Fibroblast of the aortic adventitia (primary cell): Measurements from ENCODE around the gene CDC42BPG. TPM values are rescaled to one million over a fixed set of nuclear protein-coding genes. Genes with fewer than 3 reads are reported as not detected.

ENCODE experiments used
- DNase-seq: peaks from one replicate; pipeline ENCODE4 v3.0.0-alpha.2; 2010; ENCODE audit warnings: low read depth
- H3K4me3 ChIP-seq: 2 replicates; pipeline ENCODE4 v1.5.1; 2011; ENCODE audit warnings: low read depth, mild to moderate bottlenecking, control low read depth, low read length, moderate library complexity
- total RNA-seq: library from RNA; depleted of rRNA; stranded (reverse); fragments of >200 nt; gene quantifications from 2 replicates; pipeline ENCODE4 v1.2.3, GENCODE V29; 2012; ENCODE audit warnings: low replicate concordance
- TF ChIP-seq, protein P1 (sequence below): IDR thresholded peaks from 2 replicates; pipeline ENCODE4 v1.5.1; 2011; ENCODE audit warnings: mild to moderate bottlenecking, low read length, control low read depth, inconsistent platforms; ENCODE audit not compliant: insufficient read depth

The CDC42BPG gene
- total RNA-seq, 1 donor, result 0.09 TPM

DNA sequence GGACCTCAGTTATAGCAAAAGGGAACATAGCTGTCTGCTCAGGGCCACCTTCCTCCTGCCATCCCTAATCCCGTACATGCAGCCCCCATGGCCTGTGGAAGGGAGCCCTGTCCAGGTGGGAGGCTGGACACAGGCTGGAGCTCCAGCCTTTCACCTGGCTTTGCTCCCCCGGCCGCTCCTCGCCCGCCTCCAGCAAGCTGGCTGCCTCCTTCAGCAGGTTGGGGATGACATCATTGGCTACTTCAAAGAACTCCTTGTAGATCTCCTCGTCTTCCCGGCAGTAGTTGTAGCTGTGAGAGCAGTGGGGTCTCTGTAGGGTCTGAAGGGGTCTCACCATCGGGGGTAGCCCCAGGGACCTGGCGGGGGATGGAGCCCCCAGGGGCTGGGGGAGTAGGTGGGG, 39.0 kb downstream of the CDC42BPG start:
- DNase-seq, result no peak
- TF ChIP-seq, protein P1, sequence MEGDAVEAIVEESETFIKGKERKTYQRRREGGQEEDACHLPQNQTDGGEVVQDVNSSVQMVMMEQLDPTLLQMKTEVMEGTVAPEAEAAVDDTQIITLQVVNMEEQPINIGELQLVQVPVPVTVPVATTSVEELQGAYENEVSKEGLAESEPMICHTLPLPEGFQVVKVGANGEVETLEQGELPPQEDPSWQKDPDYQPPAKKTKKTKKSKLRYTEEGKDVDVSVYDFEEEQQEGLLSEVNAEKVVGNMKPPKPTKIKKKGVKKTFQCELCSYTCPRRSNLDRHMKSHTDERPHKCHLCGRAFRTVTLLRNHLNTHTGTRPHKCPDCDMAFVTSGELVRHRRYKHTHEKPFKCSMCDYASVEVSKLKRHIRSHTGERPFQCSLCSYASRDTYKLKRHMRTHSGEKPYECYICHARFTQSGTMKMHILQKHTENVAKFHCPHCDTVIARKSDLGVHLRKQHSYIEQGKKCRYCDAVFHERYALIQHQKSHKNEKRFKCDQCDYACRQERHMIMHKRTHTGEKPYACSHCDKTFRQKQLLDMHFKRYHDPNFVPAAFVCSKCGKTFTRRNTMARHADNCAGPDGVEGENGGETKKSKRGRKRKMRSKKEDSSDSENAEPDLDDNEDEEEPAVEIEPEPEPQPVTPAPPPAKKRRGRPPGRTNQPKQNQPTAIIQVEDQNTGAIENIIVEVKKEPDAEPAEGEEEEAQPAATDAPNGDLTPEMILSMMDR, result no peak
- no peak overlapping the region for H3K4me3 ChIP-seq

DNA sequence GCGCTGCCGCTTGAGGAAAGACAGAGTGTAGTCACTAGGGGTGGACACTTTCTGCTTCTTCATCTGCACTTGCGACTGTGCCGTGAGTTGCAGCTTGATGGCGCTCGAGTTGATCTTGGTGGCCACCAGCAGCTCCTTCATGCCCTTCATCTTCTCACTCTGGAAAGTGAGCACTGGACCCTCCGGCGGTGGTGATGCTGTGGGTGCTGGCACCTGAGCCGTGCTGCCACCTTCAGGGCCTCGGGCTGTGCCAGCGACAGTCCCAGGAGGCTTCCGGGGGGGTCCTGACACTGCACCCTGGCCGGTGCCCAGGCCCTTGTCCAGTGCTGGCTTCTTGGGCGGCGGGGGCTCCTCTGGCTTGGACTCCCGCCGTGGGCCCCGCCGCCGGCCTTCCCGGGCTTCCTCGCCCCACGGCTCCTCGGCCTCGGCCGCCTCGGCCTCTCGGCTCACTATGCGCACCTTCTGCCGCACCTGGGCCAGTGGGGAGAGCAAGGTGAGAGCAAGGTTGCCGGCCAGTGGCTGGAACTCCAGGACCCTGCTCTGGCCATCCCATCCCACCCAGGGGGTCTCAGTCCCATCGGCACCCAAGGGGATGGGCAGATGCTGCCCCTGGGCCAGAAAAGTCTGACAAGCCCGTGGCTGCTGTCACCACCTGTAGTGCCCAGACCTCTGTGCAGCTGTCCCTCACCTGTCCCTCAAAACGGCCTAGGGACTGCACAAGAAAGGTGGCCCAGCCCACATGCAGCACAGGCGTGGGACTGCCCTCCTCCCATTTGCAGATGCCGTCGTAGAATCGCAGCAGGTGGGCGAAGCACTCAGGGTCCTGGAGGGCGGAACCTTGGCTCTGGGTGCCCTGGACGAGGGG, 39.9 kb downstream of the CDC42BPG start:
- TF ChIP-seq, protein P1, result no peak
- H3K4me3 ChIP-seq, result no peak overlapping the region
- no peak for DNase-seq

DNA sequence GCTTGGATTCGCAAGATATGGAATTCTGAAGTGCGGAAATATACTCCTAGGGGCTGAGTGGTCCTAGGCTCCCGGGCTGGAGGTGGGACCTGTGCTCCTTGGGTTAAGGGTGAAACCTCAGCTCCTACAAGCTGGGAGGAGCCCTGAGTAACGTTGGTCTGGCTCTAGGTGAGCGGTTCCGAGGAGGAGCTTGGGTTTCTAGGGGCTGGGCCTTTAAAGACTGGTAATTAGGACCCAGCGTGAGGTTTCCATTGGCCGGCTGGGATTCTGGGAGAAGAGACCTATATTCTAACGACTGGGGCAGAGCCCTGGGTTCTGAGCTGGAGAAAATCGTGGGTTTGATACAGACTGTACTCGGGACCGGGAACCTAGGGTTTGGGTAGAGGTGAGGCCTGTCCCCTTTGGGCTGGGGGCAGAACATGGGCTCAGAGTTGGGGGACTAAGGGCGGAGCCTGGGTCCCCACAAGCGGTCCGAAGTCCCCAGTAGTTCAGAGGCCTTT, 40.6 kb downstream of the CDC42BPG start:
- DNase-seq, result no peak
- TF ChIP-seq, protein P1, result no peak
- peak overlapping the region; percentile 74 for H3K4me3 ChIP-seq

DNA sequence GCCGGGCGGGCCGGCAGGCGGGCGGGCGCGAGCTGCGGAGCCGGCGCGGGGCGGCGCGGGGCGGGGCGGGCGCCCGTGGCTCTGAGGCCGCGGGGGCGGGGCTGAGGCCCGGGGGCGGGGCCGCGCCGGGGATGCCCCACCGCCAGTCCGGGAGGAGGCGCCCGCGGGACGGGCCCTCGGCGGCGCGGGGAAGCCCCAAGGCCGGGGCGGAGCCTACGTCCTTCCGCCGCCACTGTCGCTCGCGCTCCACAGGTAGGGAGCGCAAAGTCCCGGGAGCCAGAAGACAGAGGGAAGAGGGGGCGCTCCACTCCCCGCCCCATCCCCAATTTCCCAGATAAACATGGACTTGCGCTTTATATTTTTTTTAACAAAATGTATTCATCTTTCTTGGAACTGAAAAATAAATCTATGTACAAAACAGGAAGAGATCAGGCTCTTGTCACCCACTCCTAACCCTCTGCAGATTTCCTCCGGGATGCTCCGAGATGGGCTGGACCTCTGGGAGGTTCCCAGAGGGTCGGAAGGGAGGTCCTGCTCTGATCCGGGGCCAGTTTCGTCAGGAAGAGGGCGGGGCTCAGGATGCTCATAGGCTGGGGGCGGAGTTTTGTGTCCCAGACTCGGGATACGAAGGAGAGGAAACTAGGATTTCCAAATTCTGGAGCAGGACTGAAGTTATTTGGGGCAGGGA, 41.2 kb downstream of the CDC42BPG start, which contains the start of gene MAP4K2:
TSS of gene MAP4K2 (minus strand) at position 57 of the 688 bp plus-strand sequence. CDS start 65 bp downstream, outside the sequence.
- TF ChIP-seq, protein P1, result no peak
- peak; percentile 79 for DNase-seq
- H3K4me3 ChIP-seq, result peak within 1 kb of the TSS; percentile 74

DNA sequence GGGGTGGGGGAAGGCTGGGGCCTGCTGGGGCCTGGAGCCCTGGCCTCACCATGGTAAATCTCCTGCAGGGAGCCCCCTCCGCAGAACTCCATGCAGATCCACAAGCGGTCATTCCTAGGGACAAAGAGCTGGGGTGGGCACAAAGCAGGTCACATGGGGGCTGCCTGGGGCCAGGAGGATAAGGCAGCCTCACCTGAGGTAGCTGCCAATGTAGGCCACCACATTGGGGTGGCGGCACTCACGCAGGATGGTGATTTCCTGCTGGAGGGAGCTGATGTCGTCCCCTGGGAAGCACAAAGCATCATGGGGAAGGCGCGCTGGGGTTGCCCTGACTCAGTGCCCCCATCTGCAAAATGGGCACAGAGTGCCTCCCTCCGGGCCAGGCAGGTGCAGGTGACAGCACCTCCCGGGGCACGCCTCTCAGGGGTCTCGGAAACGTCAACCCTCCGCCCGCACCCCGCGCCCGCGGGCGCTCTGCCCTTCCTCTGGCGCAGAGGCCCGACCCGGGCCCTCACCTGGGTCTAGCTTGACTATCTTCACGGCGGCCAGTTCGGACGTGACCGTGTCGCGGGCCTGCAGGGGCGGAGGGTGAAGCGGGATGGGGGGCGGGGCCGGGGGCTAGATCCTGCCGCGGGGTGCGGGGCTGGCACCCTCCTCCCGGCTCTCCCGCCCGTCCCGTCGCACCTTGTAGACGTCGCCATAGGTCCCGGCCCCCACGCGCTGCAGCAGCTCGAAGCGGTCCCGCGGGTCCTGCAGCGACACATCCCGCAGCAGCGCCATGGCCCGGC, 41.9 kb downstream of the CDC42BPG start:
- peak overlapping the region; percentile 64 for H3K4me3 ChIP-seq
- DNase-seq, result no peak

More for the DNA sequence above, 41.9 kb downstream of the CDC42BPG start:
- TF ChIP-seq, protein P1, result no peak
